Middle frontal gyrus (tissue), 1 donor: ENCODE measurements around the gene RBBP9.
A peak's percentile ranks its signal among the peaks of the same experiment; 100 is the strongest.
"Not testable (repeated sequence)": the region's sequence is repeated elsewhere in the genome, so short reads cannot be mapped to it uniquely, and the experiment has no call there.

Experiments
- DNase-seq: peaks from one replicate; pipeline ENCODE4 v3.0.0-alpha.2; 2015; ENCODE audit warnings: low spot score; ENCODE audit errors: extremely low spot score

RBBP9 gene

DNA sequence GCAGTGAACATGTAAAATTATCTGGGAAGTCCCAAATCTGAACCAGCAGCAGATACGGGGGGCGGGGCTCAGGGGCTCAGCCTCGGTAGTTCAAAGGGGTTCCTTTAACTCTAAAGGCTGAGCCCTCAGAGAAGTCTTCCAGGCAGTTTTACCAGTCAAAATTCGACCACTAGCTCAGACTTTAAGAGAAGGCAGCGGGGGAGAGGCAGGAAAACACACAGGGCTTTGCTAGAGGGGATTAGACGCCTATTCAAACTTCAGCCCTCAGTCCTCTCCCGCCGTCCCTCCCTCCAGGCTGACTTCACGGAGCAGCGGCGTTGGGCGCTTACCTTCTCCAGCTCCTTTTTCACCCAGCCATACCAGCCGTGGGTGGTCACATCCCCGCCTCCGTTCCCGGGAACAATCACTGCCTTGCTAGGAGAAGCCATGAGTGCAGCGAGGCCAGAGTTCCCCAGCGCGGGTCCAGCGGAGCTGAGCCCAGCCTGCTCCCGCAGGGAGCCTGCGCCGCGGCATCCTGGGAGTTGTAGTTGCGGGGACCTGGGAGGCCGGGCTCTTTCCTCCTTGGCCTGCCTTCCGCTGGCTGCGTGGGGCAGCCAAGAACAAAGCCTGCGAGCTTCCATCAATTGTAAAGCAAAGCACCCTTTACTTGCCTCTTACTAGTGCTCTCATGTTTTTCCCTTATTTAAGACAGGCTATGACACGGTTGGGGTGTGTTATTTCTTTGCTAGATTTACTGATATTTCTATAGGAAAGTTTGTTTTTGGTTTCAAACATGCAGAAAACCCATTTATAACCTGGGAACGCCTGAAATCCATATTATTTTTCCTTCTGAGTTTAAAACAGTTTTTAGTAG, at the start of gene RBBP9:
Gene RBBP9 (minus strand): TSS at position 486 of the 853 bp plus-strand sequence. CDS start 58 bp downstream, at position 428.
- DNase-seq = peak; percentile 76

DNA sequence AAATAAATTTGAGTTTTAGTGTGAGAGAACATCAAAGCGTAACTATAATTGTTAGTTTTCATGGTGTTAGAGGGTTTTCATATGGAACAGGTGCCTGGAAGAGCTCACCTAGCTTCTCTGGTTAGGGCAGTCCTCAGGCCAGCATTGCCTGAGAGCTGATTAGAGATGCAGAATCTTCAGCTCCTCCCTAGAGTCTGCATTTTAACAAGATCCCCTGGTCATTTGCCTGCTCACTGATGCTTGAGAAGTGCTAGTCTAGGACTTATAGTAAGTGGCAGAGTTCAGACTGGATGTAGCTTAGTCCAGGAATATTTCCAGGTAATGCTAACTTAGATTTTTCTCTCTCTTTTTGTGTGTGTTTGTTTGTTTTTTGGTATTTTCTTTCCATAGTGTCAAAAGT, 48.5 kb upstream of the RBBP9 start:
- DNase-seq = no peak

DNA sequence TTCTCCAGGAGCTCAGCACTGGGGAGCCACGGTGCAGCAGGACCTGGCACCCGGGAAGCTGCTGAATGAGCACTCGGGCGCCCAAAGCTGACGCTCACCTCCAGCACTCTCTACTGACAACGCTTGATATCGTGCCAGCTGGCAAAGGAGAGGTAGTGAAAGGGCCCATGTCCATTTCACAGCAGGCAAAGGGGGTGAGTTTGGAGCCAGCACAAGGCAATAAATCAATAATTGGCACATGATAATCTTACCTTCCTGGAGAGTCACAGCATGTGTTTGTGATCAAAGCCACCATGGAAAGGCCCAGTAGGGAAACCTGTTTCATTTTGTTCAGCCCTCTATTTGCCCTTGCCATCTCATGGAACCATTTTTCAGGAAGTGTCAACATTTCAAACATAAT, 46.9 kb upstream of the RBBP9 start:
- DNase-seq = no peak

DNA sequence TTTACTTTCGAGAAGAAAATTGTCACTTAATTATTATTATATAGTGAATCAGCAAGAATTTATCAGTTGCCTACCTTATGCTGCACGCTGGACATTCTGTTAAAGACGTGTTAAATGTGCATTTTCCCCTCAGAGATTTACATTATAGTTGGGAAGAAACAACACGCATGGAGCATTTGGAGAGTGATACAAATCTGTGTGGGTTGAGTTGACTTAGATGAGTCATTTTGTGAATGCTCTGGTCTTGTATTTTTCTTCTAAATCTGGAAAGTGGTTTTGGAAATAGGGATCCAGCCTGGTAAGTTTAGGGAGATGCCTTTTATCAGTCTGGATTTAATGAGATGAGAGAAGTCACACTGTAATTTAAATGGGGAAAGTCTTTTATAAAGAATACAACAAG, 46.2 kb upstream of the RBBP9 start:
- DNase-seq = no peak

DNA sequence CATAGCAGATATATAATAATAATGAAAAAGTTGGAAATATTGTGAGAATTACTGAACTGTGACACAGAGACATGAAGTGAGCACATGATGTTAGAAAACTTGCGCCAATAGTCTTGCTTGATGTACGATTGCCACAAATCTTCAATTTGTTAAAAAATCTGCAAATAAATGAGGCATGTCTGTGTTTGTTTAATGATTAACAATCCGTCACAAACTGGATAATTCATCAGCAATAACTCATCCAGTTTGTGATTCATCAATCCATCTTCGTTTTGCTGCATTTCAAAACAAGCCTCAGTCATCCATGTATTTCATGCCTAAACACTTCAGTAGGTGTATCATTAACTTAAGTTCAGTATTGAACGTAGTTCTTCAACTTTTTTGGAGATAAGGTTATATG, 44.7 kb upstream of the RBBP9 start:
- DNase-seq = no peak

DNA sequence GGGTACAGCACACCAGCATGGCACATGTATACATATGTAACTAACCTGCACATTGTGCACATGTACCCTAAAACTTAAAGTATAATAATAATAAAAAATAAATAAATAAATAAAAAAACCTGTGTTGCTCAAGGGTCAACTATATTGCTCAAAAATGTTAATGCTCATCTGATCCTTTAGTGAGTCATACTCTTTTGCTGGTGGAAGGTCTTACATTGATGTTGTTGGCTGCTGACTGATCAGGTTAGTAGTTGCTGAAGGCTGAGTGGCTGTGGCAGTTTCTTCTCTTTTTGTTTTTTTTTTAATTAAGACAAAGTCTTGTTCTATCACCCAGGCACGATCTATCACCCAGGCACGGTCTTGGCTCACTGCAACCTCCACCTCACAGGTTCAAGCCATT, 40.6 kb upstream of the RBBP9 start:
- DNase-seq = no peak

DNA sequence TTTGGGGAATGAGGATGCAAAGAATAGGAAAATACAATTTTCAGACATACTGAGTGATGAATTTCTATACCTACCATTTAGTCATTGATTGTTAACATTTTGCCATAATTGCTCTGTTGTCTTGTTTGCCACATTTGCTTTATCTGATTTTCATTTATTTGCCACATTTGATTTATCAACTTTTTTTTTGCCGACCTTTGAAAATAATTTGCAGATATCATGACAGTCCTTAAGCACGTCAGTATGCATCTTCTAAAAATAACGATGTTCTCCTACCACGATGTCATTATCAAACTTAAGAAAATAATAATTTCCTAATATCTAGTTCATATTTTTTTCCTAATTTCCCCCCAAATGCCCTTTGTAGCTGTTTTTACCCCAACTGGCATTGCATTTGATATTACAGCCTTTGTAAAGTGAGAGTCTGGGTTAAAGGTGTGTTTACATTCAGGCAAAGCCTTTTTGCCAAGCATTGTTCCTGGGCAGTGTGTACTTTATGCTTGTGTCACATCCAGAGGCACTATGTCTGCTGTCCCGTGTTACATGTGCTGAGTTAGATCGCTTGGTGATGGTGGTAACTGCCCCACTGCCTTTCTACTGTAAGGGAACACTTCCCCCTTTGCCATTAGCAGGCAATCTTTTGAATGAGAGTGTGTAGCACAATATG, 37.1 kb upstream of the RBBP9 start:
- no peak for DNase-seq

DNA sequence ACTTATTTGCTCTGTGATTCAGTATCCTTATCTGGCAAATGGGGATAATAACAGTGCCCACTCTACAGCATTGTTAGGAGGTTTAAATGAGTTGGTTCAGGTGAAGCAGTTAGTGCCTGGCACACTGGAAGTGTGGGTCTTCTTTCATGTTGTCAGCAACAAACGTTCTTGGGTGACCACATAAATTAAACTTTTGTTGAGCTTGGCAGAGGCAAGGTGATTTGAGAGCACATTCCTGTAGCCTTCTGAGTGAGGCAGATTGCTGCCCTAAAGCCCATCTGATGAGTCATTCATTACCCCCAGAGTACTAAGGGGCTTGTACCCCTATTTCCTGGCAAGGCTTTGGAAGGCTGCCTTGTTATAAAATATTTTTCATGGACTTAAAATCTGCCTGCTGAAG, 36.5 kb upstream of the RBBP9 start:
- DNase-seq = no peak

DNA sequence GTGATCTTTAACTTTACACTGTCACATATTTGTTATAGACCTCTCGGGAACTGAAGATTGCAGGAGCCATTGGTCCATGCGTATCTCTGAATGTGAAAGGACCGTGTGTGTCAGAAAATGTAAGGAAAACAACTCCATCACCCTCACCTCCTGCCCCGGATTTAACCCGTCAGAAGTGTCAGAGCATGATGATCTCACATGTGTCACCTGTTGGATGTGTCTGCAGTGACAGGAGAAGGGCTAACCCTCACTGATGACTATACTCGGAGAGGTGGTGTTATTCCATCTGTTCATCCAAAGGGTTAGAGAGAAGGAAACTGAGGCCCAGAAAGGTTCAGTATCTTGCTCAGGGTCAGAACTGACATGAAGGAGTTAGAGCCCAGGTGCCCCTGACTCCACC, 35.6 kb upstream of the RBBP9 start:
- DNase-seq = no peak

DNA sequence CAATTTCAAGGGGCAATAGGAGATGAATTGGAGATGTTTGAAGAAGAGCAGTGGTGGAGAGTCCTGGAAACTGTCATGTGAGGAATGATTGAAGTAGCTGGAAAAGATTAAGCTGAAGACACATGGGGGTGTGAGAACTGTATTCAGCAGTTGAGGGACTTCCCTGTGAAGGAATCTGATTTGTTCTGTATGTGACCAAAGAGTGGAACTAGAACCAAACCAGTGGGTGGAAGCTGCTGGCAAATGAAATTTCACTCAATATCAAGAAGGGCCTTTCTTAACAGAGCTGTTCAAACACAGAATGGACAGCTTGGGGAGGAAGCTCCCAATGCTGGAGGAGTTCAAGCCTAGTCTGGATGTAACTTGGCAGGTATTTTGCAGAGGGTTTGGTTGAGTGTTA, 32.0 kb upstream of the RBBP9 start:
- DNase-seq = no peak

DNA sequence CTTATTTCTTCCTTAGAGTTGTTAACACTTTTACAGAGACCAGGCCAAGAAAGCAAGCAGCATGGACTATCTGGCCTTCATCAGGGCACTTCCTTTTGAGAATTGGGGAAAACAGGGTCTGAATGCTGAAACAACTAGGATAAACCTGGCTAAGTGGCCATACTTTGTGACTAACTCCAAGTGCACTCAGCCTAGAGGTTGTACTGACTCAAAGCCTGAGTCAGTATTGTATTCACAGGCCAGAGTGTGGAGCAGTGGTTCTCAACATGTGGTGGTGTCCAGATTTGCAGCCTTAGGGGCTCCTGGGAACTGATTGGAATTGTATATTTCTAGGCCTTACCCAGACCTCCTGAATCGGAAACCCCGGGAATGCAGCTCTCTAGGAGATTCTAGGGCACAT, 30.8 kb upstream of the RBBP9 start:
- no peak for DNase-seq

DNA sequence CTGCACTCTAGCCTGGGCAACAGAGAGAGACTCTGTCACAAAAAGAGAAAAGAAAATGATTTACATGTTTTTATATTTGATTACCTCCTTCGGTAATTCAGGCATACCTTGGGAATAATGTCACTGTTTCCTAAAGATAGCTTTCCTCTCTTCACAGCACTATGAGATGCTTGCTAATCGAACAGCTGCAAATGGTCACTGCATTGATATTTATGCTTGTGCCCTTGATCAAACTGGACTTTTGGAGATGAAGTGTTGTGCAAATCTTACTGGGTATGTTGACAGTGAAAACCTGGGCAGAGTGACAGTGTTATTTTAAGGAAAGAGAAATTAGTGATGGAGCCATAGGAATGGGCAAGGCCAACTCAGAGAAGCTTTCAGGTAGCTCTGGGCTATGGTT, 30.3 kb upstream of the RBBP9 start:
- no peak for DNase-seq

DNA sequence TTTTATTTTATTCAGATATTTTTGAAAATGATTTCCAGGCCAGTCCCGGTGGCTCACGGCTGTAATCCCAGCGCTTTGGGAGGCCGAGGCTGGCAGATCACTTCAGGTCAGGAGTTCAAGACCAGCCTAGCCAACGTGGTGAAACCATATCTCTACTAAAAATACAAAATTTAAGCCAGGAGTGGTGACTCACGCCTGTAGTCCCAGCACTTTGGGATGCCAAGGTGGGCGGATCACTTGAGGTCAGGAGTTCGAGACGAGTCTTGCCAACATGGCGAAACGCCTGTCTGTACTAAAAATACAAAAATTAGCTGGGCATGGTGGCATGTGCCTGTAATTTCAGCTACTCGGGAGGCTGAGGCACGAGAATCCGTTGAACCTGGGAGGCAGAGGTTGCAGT, 29.7 kb upstream of the RBBP9 start:
- not testable (repeated sequence) for DNase-seq

DNA sequence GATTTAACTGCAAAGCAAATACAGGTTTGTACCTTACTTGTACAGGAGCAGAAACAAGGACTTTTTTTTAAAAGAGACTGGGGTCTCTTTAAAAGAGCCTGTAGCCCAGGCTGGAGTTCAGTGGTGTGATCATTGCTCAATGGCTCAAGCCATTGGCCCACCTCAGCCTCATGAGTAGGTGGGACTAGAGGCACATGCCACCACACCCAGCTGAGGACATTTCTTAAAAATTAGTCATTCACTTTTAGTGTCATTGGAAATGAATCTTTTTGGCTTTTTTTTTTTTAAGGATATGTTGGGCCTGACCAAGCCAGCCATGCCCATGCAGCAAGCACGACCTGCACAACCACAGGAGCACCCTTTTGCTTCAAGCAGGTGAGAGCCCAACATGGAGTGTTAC, 27.6 kb upstream of the RBBP9 start:
- DNase-seq = no peak

DNA sequence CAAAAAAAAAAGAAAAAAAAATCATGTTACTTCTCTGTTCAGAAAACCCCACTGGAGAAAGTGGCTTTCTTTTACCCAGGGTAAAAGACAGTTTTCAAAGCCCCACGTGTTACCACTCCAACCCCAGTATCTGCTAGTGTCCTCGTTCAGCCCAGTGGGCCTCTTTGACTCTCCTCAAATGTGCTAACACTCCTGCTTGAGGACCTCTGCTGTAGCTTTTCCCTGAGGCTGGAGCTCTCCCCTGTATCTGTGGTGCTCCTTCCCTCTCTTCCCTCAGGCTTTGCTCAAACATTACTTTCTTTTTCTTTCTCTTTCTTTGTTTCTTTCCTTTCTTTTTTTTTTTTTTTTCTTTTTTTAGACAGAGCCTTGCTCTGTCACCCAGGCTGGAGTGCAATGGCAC, 26.0 kb upstream of the RBBP9 start:
- DNase-seq = no peak

DNA sequence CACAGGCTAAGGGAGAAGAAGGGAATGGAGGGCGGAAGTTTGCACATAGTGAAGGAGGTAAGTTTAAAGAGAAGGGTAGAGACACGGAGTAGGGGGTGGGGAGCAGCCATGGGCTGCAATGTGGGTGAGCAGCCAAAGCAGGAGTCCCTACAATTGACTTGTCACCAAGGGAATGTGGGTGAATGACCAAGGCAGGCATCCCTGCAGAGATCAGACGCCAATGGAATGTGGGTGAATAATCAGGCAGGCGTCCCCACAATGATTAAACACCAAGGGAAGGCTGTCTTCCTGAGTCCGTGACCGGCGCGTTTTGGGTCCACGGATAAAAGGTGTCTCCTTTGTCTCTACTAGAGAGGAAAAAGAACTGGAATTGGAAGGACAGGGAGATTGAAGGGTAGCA, 25.0 kb upstream of the RBBP9 start:
- DNase-seq = not testable (repeated sequence)

DNA sequence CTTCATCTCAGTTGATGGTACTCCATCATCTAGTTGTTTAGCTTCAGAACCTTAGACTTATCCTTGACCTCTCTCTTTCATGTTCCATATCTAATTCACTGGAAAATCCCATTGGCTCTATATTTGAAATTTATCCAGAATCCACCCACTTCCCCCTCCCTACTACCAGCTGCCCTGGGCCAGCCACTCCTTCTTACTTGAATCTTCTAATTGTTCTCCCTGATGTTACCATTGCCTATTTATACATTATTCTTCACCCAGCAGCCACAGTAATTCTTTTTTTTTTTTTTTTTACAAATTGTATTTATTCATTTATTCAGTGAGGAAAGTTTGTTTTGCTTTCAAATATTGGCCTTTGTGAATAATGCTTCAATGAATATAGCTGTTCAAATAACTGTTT, 18.9 kb upstream of the RBBP9 start:
- no peak for DNase-seq

DNA sequence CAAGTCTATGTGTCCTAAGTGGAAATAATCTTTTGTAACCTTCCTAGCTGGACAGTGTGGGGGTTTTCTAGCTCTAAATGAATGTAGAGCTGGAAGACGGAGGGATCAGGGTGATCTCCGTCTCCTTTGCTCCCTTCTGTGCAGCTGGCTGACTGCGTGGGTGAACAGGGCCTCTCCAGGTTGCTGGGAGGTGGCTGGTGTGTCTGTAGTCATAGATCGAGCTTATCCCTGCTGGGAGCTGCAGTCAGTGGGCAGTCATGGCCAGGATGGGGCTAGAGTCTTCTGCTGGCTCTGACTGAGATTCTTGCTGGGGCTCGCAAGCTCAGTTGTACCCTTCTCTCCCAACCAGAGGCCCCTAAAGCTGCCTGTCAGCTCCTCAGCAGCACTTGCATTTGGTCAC, 17.1 kb upstream of the RBBP9 start:
- DNase-seq = no peak

DNA sequence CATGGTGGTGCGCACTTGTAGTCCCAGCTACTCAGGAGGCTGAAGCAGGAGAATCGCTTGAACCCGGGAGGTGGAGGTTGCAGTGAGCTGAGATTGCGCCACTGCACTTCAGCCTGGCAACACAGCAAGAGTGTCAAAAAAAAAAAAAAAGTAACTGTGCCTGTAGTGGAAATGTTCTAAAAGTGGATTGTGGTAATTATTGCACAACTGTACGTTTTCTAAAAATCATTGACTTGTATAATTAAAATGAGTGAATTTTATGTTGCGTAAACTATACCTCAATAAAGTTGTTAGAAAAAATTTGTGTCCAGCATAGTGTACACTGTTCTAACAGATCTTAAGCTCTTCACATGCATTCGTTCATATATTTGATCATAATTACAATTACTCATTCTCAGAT, 16.2 kb upstream of the RBBP9 start:
- no peak for DNase-seq

DNA sequence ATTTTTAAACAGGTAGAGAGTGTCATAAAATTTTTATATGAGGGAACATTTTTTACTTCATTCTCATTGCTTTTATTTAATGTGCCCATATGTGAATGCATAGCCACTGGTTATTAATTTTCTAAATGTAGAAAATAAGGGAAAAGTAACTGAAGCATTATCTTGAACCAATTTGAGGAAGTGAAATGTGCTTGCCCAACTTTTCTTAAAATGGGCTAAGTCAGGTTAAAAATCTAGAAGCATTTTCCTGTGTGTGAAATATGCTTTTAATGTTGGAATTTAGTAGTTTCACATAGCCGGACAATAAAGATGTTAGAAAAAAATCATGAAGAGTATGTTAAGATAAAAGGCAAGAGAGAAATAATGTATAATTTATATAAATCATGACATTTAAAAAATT, 14.5 kb upstream of the RBBP9 start:
- DNase-seq = no peak

DNA sequence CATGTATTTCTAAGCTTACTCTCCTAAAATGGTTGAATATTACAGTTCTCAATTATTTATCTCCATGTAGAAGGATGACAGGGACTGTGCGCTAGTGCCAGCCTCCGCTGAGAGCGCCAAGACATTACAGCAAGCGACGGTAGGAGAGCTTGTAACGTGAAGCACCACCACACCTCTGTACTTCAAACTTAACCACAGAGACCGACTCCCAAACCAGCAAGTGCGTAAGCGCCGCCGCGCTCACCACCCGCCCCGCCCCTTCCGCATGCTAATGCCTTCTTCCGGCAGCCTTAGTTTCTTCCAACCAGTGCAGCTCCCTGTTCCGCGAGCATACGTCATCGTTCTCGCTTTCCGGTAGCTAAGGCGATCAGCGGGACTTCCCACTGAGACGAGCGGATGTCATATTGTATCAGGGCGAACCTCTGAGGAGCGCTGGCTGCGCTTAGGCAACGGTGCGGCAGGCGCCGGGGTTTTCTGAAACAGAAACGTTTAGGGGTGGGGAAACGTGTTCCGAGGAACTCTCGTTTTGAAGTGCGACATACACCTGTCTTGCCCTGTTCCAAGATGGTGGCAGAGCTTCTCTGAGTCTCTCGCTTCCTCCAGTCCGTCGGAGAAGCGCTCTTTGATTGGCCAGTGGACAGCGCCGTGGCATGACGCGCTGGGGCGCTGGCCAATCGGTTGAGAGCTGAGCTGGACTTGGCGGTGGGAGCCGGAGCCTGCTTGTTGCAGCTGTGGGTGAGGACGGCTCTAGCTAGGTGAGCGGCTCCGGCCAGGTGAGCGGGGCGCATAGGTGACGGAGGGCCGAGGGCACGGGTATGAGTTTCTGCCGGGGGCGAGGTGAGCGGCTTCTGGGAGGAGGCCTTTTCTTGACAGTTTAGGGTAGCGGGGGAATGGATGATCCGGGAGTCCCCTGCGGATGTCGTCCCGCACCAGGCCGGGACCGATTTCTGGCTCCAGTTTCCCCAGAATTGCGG, 10.5 kb upstream of the RBBP9 start, which contains the start of gene SEC23B:
Gene SEC23B (plus strand): TSS at position 723 of the 974 bp plus-strand sequence. CDS start 2,896 bp downstream, outside the sequence.
- DNase-seq = peak; percentile 99

DNA sequence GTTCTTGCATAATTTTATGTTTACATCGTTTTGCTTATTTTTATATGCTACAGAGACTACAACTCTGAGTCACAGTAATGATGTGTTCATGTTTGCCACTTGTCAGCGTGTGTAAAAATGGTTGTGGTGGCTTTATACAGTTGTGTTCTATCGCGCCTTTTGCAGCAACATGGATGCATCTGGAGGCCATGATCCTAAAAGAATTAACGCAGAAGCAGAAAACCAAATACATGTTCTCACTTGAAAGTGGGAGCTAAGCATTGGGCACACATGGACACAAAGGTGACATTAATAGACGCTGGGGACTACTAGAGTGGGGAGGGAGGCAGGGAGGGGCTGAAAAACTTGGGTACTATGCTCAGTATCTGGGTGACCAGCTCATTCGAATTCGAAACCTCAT, 9.7 kb upstream of the RBBP9 start:
- no peak for DNase-seq
